ENCODE results near the gene TRPC6.

DNA sequence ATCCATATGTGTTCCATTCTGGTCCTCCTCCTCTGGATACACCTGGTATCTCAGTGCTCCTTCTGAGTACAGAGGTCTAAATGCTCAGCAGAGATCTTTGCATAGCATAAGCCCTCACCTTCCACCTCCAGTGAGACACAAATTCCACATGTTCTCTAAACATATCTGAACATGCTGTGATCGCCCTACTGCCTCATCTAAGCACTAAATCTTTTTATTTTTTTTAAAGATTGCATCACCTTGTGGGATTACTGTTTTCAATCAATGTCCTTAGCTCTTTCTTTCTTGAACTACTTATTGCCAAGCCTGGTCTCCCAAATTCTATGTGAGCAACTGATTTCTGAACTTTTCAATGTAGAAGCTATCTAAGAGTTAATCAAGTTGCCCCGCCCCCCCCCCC lies 113.4 kb downstream of the TRPC6 start:
- TF ChIP-seq, protein P1, sequence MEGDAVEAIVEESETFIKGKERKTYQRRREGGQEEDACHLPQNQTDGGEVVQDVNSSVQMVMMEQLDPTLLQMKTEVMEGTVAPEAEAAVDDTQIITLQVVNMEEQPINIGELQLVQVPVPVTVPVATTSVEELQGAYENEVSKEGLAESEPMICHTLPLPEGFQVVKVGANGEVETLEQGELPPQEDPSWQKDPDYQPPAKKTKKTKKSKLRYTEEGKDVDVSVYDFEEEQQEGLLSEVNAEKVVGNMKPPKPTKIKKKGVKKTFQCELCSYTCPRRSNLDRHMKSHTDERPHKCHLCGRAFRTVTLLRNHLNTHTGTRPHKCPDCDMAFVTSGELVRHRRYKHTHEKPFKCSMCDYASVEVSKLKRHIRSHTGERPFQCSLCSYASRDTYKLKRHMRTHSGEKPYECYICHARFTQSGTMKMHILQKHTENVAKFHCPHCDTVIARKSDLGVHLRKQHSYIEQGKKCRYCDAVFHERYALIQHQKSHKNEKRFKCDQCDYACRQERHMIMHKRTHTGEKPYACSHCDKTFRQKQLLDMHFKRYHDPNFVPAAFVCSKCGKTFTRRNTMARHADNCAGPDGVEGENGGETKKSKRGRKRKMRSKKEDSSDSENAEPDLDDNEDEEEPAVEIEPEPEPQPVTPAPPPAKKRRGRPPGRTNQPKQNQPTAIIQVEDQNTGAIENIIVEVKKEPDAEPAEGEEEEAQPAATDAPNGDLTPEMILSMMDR (IDR thresholded peaks at IDR 0.05; ENCODE audit: low read depth, low read length, poor library complexity, severe bottlenecking), result no peak
- no peak for TF ChIP-seq EZH2phosphoT487 (IDR thresholded peaks at IDR 0.05; ENCODE audit: borderline replicate concordance, low read length)
